HFF-Myc (cell line): Measurements from ENCODE around the gene SEPTIN8.

Experiments
- DNase-seq: peaks from one replicate; pipeline ENCODE4 v3.0.0-alpha.2; 2011; ENCODE audit warnings: low read depth; ENCODE audit errors: extremely low read depth
- H3K4me3 ChIP-seq: replicated peaks from 2 replicates; pipeline ENCODE4 v1.5.1; 2011; ENCODE audit warnings: low read depth, mild to moderate bottlenecking, control low read depth, low read length
- CTCF ChIP-seq: IDR thresholded peaks from 2 replicates; pipeline ENCODE4 v1.5.1; 2012; ENCODE audit warnings: mild to moderate bottlenecking, low read depth, low read length, control low read depth; ENCODE audit errors: missing control alignments

The SEPTIN8 gene

DNA sequence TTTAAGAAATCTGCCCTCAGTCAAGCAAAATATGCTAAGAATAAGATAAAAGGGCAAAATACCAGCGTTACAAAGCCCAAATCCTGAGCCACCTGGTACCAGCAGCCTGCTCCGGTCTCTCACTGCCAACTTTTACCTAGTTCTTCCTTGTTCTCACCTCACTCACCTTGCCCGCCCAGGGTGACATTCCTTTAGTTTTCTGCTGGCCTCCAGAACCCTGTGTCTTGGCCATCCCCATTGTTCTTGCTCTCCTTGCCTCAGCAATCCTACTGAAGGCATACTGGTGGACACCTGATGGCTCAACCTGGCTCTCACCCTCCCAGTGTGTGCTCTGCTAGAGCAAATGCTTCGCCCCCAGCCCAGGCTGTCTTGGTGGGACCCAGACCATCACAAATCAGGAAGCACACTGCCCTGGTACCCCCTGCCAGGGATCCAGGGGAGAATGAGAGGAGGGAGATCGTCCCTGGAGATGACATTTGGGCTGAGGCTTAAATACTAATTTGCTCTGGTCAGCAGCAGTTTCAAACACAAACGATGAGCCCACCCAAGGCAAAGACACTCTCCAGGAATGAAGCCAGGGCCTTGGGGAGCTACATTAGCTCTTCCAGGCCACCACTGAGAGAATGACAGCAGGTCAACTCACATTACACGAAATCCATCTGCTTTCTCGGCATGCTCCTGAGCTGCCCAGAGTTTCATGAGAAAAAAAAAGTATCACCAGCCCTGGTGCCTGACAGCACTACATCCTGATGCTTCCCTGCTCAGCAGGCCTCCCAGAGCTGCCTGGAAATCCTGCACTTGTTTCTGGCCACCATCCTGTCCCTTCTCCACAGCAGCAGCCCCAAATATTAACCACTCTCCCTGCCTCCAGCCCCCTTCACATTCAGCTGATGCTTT, 12.2 kb upstream of the SEPTIN8 start:
- DNase-seq = no peak
- TF ChIP-seq CTCF = no peak

GRCh38 chr5:132788508-132788907, 11.5 kb upstream of the SEPTIN8 start:
- H3K4me3 ChIP-seq = no peak overlapping the region
- DNase-seq = no peak
- no peak for TF ChIP-seq CTCF

More for the DNA sequence above, 12.2 kb upstream of the SEPTIN8 start:
- H3K4me3 ChIP-seq = no peak overlapping the region

- DNase-seq = no peak
- H3K4me3 ChIP-seq = no peak overlapping the region
- TF ChIP-seq CTCF = no peak
Measured at GRCh38 chr5:132787076-132787475, 10.0 kb upstream of the SEPTIN8 start.

DNA sequence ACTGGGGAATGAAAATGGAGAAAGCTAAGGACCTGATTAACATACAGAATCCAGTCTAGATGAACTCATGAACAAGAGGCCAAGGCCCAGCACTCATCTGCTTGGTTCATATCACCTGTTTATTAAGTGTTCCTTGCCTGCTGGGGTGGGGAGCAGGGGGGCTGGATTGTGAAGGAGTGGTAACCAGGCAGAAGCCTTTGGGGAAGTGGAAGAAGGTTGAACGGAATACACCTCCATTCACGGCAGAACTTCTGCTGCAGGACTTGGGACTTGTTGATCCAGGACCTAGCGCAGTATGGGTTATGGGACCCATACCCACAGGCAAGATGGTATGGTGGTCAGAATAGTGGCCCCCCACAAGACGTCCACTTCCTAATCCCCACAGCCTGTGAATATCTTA, 8.8 kb upstream of the SEPTIN8 start:
- TF ChIP-seq CTCF = no peak
- no peak for DNase-seq
- no peak overlapping the region for H3K4me3 ChIP-seq

DNA sequence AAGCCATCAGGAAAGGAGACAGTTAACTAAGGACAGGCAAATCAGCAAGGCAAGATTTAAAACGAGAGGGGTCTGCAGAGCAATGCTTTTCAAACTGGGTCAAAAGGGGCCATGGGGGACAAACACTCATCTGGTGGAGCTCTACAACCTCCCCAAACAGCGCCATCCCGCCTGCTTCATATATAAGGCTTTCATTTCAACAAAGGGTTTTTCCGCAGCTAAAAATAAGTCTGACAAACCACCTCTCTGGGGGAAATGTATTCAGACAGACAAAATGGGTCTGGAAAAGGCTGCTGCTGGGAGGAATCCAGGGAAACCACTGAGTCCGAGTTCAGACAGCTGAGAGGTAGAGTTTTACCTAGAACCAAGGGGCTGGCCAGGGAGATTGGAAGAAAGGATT, 8.3 kb upstream of the SEPTIN8 start:
- no peak for TF ChIP-seq CTCF
- H3K4me3 ChIP-seq = no peak overlapping the region
- no peak for DNase-seq

DNA sequence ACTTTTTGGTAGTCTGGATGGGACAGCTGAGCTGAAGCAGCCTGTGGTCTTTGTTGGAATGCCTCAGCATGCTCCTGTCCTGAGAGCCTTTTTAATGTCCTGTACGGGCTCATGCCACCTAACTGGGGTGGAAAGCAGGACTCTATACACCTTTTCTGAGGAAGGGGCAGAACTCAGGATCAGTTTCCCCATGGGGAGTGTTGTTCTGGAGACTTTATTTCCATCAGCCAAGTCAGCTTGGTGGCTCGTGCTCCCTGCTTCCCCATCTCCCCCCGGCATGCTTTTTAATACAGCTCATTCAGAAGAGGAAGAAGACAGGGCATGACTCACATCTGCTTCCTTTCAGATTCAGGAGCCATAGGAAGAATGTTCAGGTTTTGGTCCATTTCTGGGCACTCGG, 5.1 kb upstream of the SEPTIN8 start:
- DNase-seq = no peak
- no peak for TF ChIP-seq CTCF

More for the DNA sequence above, 5.1 kb upstream of the SEPTIN8 start:
- no peak overlapping the region for H3K4me3 ChIP-seq
